Glutamatergic neuron (in vitro differentiated cells): ENCODE measurements around the gene APEX2. TPM values are rescaled to one million over a fixed set of nuclear protein-coding genes. Genes with fewer than 3 reads are reported as not detected.

ENCODE experiments used
- DNase-seq: peaks from one replicate; pipeline ENCODE4 v3.0.0; 2022
- H3K27ac Mint-ChIP-seq: one replicate; pipeline ENCODE4 v1.8.0; 2020; ENCODE audit warnings: mild to moderate bottlenecking, mixed read lengths, inconsistent platforms; ENCODE audit not compliant: unreplicated experiment
- H3K27me3 Mint-ChIP-seq: one replicate; pipeline ENCODE4 v1.8.0; 2020; ENCODE audit warnings: mild to moderate bottlenecking, moderate library complexity, mixed read lengths, inconsistent platforms; ENCODE audit not compliant: unreplicated experiment
- H3K36me3 Mint-ChIP-seq: one replicate; pipeline ENCODE4 v1.8.0; 2020; ENCODE audit warnings: mild to moderate bottlenecking, mixed read lengths, inconsistent platforms; ENCODE audit not compliant: unreplicated experiment
- H3K4me1 Mint-ChIP-seq: one replicate; pipeline ENCODE4 v1.8.0; 2020; ENCODE audit warnings: mild to moderate bottlenecking, low read depth, mixed read lengths, inconsistent platforms; ENCODE audit not compliant: unreplicated experiment
- H3K4me3 Mint-ChIP-seq: one replicate; pipeline ENCODE4 v1.8.0; 2020; ENCODE audit warnings: mild to moderate bottlenecking, mixed read lengths, inconsistent platforms; ENCODE audit not compliant: unreplicated experiment
- H3K9me3 Mint-ChIP-seq: one replicate; pipeline ENCODE4 v1.8.0; 2020; ENCODE audit warnings: mild to moderate bottlenecking, moderate library complexity, mixed read lengths, inconsistent platforms; ENCODE audit not compliant: unreplicated experiment
- total RNA-seq: library from RNA; stranded (reverse); fragmentation: NEBNext Ultra II Directional; extraction: Animal tissue kit (Norgen Biotek cat#: 25700); gene quantifications from one replicate; pipeline ENCODE4 v1.2.1, GENCODE V29; 2021; ENCODE audit not compliant: unreplicated experiment
- TF ChIP-seq, protein P1 (sequence below): fragments of 200-600 bp; sonication (generic); IDR thresholded peaks from one replicate; pipeline ENCODE4 v1.5.0; 2021; ENCODE audit not compliant: partially characterized antibody, unreplicated experiment

Gene APEX2
- total RNA-seq, 1 donor from 2014 or later = 6.2 TPM

- H3K36me3 Mint-ChIP-seq = no peaks in the 10 kb centered on the region
- no peaks in the 10 kb centered on the region for H3K27me3 Mint-ChIP-seq
- H3K4me3 Mint-ChIP-seq = no peak overlapping the region
- no peak for DNase-seq
- peaks cover 5% of the 10 kb centered on the region for H3K4me1 Mint-ChIP-seq
- no peak overlapping the region for H3K27ac Mint-ChIP-seq
- TF ChIP-seq, protein P1, sequence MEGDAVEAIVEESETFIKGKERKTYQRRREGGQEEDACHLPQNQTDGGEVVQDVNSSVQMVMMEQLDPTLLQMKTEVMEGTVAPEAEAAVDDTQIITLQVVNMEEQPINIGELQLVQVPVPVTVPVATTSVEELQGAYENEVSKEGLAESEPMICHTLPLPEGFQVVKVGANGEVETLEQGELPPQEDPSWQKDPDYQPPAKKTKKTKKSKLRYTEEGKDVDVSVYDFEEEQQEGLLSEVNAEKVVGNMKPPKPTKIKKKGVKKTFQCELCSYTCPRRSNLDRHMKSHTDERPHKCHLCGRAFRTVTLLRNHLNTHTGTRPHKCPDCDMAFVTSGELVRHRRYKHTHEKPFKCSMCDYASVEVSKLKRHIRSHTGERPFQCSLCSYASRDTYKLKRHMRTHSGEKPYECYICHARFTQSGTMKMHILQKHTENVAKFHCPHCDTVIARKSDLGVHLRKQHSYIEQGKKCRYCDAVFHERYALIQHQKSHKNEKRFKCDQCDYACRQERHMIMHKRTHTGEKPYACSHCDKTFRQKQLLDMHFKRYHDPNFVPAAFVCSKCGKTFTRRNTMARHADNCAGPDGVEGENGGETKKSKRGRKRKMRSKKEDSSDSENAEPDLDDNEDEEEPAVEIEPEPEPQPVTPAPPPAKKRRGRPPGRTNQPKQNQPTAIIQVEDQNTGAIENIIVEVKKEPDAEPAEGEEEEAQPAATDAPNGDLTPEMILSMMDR = no peak
- peaks cover 4% of the 10 kb centered on the region for H3K9me3 Mint-ChIP-seq
Observed at GRCh38 chrX:55005256-55005655, 5.1 kb downstream of the APEX2 start.

DNA sequence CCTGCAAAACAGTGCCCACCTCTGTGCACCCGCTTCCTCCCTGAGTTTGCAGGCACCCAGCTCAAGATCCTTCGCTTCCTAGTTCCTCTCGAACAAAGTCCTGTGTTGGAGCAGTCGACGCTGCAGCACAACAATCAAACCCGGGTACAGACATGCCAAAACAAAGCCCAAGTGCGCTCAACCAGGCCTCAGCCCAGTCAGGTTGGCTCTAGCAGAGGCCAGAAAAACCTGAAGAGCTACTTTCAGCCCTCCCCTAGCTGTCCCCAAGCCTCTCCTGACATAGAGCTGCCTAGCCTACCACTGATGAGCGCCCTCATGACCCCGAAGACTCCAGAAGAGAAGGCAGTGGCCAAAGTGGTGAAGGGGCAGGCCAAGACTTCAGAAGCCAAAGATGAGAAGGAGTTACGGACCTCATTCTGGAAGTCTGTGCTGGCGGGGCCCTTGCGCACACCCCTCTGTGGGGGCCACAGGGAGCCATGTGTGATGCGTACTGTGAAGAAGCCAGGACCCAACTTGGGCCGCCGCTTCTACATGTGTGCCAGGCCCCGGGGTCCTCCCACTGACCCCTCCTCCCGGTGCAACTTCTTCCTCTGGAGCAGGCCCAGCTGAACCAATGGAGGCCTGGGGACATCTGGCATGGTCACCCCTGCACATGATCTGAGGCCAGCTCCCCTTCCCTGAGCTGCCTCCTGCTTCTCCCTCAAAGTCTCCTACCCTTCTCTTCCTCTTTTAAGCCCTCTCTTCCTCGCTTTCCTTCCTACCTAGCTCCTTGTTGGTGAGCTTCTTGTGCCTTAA, 6.9 kb downstream of the APEX2 start:
- no peaks in the 10 kb centered on the region for H3K9me3 Mint-ChIP-seq
- no peaks in the 10 kb centered on the region for H3K27me3 Mint-ChIP-seq
- DNase-seq = no peak
- no peak overlapping the region for H3K27ac Mint-ChIP-seq
- TF ChIP-seq, protein P1 = no peak
- H3K4me1 Mint-ChIP-seq = no peaks in the 10 kb centered on the region
- no peak overlapping the region for H3K4me3 Mint-ChIP-seq
- H3K36me3 Mint-ChIP-seq = no peaks in the 10 kb centered on the region

- Mint-ChIP-seq H3K9me3 (no peaks in the 10 kb centered on the region), H3K27ac (no peak overlapping the region), H3K36me3 (no peaks in the 10 kb centered on the region), H3K4me1 (no peaks in the 10 kb centered on the region), H3K27me3 (no peaks in the 10 kb centered on the region), H3K4me3 (no peak overlapping the region)
- TF ChIP-seq, protein P1 = no peak
- no peak for DNase-seq
Observed at GRCh38 chrX:55007656-55008055, 7.5 kb downstream of the APEX2 start.

- Mint-ChIP-seq H3K4me1 (no peaks in the 10 kb centered on the region), H3K4me3 (no peak overlapping the region), H3K9me3 (no peaks in the 10 kb centered on the region), H3K36me3 (no peaks in the 10 kb centered on the region), H3K27me3 (no peaks in the 10 kb centered on the region), H3K27ac (no peak overlapping the region)
- TF ChIP-seq, protein P1 = no peak
- DNase-seq = no peak
Observed at GRCh38 chrX:55008571-55009358, 8.6 kb downstream of the APEX2 start.

DNA sequence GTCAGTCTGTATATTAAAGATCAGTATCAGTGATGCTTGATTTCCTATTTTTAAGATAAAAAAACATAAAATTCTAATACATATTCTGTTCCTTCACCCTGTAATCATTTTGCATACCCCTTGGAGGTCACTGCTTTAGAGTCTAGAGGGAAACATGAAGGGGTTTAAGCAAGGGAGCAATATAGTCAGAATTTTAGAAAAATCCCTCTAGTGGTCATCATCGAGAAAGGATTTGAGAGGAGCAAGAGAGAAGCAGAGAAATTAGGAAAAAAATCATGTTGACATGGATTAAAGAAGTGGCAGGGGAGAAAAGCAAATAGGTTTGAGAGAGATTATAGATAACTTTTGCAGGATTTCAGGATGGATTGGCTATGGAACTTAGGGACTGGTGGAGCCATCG, 11.1 kb downstream of the APEX2 start:
- no peaks in the 10 kb centered on the region for H3K36me3 Mint-ChIP-seq
- no peaks in the 10 kb centered on the region for H3K27me3 Mint-ChIP-seq
- H3K4me1 Mint-ChIP-seq = no peaks in the 10 kb centered on the region

More for the DNA sequence above, 11.1 kb downstream of the APEX2 start:
- Mint-ChIP-seq H3K27ac (no peak overlapping the region), H3K9me3 (no peaks in the 10 kb centered on the region), H3K4me3 (no peak overlapping the region)
- no peak for DNase-seq
- TF ChIP-seq, protein P1 = peak; percentile 61
